ENCODE data around the gene MFAP3. TPM values are rescaled to one million over a fixed set of nuclear protein-coding genes. Genes with fewer than 3 reads are reported as not detected.

MFAP3 gene
- total RNA-seq, 1 experiment from 2014 or later, result 18.5 TPM

DNA sequence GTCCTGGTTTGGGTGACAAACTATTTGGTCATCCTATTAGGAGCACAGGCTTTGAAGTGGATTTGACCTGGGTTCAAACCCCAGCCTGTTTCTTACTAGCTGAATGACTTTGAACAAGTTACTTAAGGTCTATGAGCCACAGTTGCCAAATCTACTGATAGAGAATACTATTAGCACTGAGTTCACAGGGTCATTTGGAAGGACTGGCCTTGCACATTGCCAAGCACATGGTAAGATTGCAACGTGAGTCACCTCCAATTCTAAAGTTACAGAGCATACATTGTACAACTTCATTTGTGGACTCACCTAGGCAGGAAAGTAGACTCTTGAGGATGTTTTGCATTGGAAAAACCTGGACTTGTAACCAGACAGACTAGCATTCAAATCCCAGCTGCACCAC lies 38.9 kb downstream of the MFAP3 start:
- peak; percentile 44 for ATAC-seq
- no peak for DNase-seq (ENCODE audit: low read depth, low spot score)

More for the DNA sequence above, 38.9 kb downstream of the MFAP3 start:
- no peak for TF ChIP-seq SIN3A (IDR thresholded peaks at IDR 0.05; ENCODE audit: low read depth)
- TF ChIP-seq, protein P1, sequence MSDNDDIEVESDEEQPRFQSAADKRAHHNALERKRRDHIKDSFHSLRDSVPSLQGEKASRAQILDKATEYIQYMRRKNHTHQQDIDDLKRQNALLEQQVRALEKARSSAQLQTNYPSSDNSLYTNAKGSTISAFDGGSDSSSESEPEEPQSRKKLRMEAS (IDR thresholded peaks at IDR 0.05), result no peak
- TF ChIP-seq, protein P2, sequence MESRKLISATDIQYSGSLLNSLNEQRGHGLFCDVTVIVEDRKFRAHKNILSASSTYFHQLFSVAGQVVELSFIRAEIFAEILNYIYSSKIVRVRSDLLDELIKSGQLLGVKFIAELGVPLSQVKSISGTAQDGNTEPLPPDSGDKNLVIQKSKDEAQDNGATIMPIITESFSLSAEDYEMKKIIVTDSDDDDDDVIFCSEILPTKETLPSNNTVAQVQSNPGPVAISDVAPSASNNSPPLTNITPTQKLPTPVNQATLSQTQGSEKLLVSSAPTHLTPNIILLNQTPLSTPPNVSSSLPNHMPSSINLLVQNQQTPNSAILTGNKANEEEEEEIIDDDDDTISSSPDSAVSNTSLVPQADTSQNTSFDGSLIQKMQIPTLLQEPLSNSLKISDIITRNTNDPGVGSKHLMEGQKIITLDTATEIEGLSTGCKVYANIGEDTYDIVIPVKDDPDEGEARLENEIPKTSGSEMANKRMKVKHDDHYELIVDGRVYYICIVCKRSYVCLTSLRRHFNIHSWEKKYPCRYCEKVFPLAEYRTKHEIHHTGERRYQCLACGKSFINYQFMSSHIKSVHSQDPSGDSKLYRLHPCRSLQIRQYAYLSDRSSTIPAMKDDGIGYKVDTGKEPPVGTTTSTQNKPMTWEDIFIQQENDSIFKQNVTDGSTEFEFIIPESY (IDR thresholded peaks at IDR 0.05; ENCODE audit: extremely low read depth, insufficient replicate concordance, low read length), result no peak
- TF ChIP-seq RAD21 (IDR thresholded peaks at IDR 0.05; ENCODE audit: low read depth), result no peak
- TF ChIP-seq TCF7L2 (IDR thresholded peaks at IDR 0.05; ENCODE audit: borderline replicate concordance, extremely low read depth, insufficient read depth, insufficient read length), result no peak
- TF ChIP-seq YY1 (IDR thresholded peaks at IDR 0.05; ENCODE audit: extremely low read depth, insufficient replicate concordance, low read depth, low read length), result no peak
- no peak for TF ChIP-seq EZH2 (IDR thresholded peaks at IDR 0.05)
- no peak for TF ChIP-seq SP1 (IDR thresholded peaks at IDR 0.05; ENCODE audit: low read depth)
- TF ChIP-seq, protein P3, sequence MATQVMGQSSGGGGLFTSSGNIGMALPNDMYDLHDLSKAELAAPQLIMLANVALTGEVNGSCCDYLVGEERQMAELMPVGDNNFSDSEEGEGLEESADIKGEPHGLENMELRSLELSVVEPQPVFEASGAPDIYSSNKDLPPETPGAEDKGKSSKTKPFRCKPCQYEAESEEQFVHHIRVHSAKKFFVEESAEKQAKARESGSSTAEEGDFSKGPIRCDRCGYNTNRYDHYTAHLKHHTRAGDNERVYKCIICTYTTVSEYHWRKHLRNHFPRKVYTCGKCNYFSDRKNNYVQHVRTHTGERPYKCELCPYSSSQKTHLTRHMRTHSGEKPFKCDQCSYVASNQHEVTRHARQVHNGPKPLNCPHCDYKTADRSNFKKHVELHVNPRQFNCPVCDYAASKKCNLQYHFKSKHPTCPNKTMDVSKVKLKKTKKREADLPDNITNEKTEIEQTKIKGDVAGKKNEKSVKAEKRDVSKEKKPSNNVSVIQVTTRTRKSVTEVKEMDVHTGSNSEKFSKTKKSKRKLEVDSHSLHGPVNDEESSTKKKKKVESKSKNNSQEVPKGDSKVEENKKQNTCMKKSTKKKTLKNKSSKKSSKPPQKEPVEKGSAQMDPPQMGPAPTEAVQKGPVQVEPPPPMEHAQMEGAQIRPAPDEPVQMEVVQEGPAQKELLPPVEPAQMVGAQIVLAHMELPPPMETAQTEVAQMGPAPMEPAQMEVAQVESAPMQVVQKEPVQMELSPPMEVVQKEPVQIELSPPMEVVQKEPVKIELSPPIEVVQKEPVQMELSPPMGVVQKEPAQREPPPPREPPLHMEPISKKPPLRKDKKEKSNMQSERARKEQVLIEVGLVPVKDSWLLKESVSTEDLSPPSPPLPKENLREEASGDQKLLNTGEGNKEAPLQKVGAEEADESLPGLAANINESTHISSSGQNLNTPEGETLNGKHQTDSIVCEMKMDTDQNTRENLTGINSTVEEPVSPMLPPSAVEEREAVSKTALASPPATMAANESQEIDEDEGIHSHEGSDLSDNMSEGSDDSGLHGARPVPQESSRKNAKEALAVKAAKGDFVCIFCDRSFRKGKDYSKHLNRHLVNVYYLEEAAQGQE (IDR thresholded peaks at IDR 0.05; ENCODE audit: low read depth), result no peak
- no peak for TF ChIP-seq SRF (IDR thresholded peaks at IDR 0.05; ENCODE audit: low read depth)
- TF ChIP-seq POLR2A (IDR thresholded peaks at IDR 0.05; ENCODE audit: borderline replicate concordance, extremely low read depth, insufficient read depth, insufficient read length), result no peak
- TF ChIP-seq ELF1 (IDR thresholded peaks at IDR 0.05; ENCODE audit: borderline replicate concordance, low read depth), result no peak
- no peak overlapping the region for H2AFZ ChIP-seq (ENCODE audit: low read depth, low read length, poor library complexity, severe bottlenecking)
- H3K27me3 ChIP-seq (ENCODE audit: insufficient read depth, low read length), result no peaks in the 10 kb centered on the region
- no peaks in the 10 kb centered on the region for H3K9me3 ChIP-seq (ENCODE audit: control insufficient read depth in 1 of 2, insufficient read depth in 1 of 2, low read depth in 1 of 2, low read length in 2 of 2)
- no peak overlapping the region for H3K4me3 ChIP-seq (replicated peaks in 1 of 2; ENCODE audit: low read depth in 1 of 2, low read length in 2 of 2)
- RAD21 ChIA-PET (ENCODE audit: low non-redundant PET in 1 of 2, low total read pairs in 2 of 2, uncharacterized antibody in 2 of 2, unreplicated experiment in 2 of 2), result no interaction called here
- no peaks in the 10 kb centered on the region for H3K9me2 ChIP-seq (ENCODE audit: insufficient read depth)
- intact Hi-C loops (cut with micrococcal nuclease), result no loop called here
- H3K79me2 ChIP-seq (ENCODE audit: insufficient read depth, low read length), result no peaks in the 10 kb centered on the region
- H4K20me1 ChIP-seq (ENCODE audit: insufficient read depth), result no peaks in the 10 kb centered on the region
- POLR2A ChIA-PET, result no interaction called here
- H3K4me1 ChIP-seq (ENCODE audit: control insufficient read depth in 1 of 2, insufficient read depth in 2 of 2, low read length in 2 of 2), result peaks cover 0 to 11% of the 10 kb centered on the region in 2 experiments; a peak in 2 of 4 replicates
- H3K36me3 ChIP-seq (ENCODE audit: control insufficient read depth in 1 of 2, insufficient read depth in 2 of 2, low read length in 2 of 2), result no peaks in the 10 kb centered on the region
- no TSS peak for BruUV-seq (replicated peaks)
- CTCF ChIA-PET, result no interaction called here
- H3K27ac ChIP-seq (ENCODE audit: low read depth, low read length), result no peak overlapping the region
- H3K9ac ChIP-seq (ENCODE audit: low read length), result no peak overlapping the region
- H3K4me2 ChIP-seq (ENCODE audit: low read length), result peak overlapping the region; percentile 0; the same call in 1 of the 2 replicates
